Activated naive CD8-positive, alpha-beta T cell treated with anti-CD3 and anti-CD28 coated beads for 36 hours (primary cell): ENCODE results near the gene CCDC169. TPM values are rescaled to one million over a fixed set of nuclear protein-coding genes. Genes with fewer than 3 reads are reported as not detected.

Experiments used
- DNase-seq: peaks from one replicate; pipeline ENCODE4 v3.0.0; 2021
- H3K27ac Mint-ChIP-seq: one replicate; pipeline ENCODE4 v1.8.0; 2022; ENCODE audit warnings: mild to moderate bottlenecking, moderate library complexity, mixed read lengths
- H3K27me3 Mint-ChIP-seq: one replicate; pipeline ENCODE4 v1.8.0; 2022; ENCODE audit warnings: mild to moderate bottlenecking, mixed read lengths
- H3K36me3 Mint-ChIP-seq: one replicate; pipeline ENCODE4 v1.8.0; 2021; ENCODE audit warnings: mild to moderate bottlenecking, mixed read lengths
- H3K4me1 Mint-ChIP-seq: one replicate; pipeline ENCODE4 v1.8.0; 2021; ENCODE audit warnings: mixed read lengths
- H3K4me3 Mint-ChIP-seq: one replicate; pipeline ENCODE4 v1.8.0; 2022; ENCODE audit warnings: mild to moderate bottlenecking, moderate library complexity, mixed read lengths
- H3K9me3 Mint-ChIP-seq: one replicate; pipeline ENCODE4 v1.8.0; 2022; ENCODE audit warnings: mixed read lengths
- total RNA-seq, 2 experiments: library from RNA; stranded (reverse); gene quantifications; one replicate each; pipeline ENCODE4 v1.2.3, GENCODE V29; 2021

The CCDC169 gene
- total RNA-seq, 2 experiments from 2014 or later, result 0.28 TPM; not detected in 1

GRCh38 chr13:36224730-36225129 lies 72.9 kb downstream of the CCDC169 start:
- no peak for DNase-seq
- no peak overlapping the region for H3K27ac Mint-ChIP-seq
- peaks cover 10% of the 10 kb centered on the region for H3K9me3 Mint-ChIP-seq
- peaks cover 2% of the 10 kb centered on the region for H3K36me3 Mint-ChIP-seq
- H3K4me3 Mint-ChIP-seq, result no peak overlapping the region
- H3K27me3 Mint-ChIP-seq, result no peaks in the 10 kb centered on the region
- H3K4me1 Mint-ChIP-seq, result no peaks in the 10 kb centered on the region

GRCh38 chr13:36219883-36220282 lies 77.7 kb downstream of the CCDC169 start:
- Mint-ChIP-seq H3K4me1 (no peaks in the 10 kb centered on the region), H3K9me3 (peaks cover 9% of the 10 kb centered on the region), H3K4me3 (no peak overlapping the region), H3K27ac (no peak overlapping the region), H3K27me3 (no peaks in the 10 kb centered on the region), H3K36me3 (peaks cover 1% of the 10 kb centered on the region)
- no peak for DNase-seq

- Mint-ChIP-seq H3K9me3 (peaks cover 1% of the 10 kb centered on the region), H3K4me3 (no peak overlapping the region), H3K27me3 (no peaks in the 10 kb centered on the region), H3K27ac (no peak overlapping the region), H3K4me1 (no peaks in the 10 kb centered on the region), H3K36me3 (no peaks in the 10 kb centered on the region)
- no peak for DNase-seq
These were observed 80.2 kb downstream of the CCDC169 start for GRCh38 chr13:36217456-36217855.

GRCh38 chr13:36214163-36214921 lies 83.3 kb downstream of the CCDC169 start, which contains the start of gene SOHLH2:
SOHLH2 (minus strand) TSS chr13:36214556; CDS start chr13:36214526, 30 bp downstream.
- peaks cover 13% of the 10 kb centered on the region for H3K27me3 Mint-ChIP-seq
- no peak within 1 kb of the TSS for H3K27ac Mint-ChIP-seq
- no peak within 1 kb of the TSS for H3K4me3 Mint-ChIP-seq
- no peak for DNase-seq
- no peaks in the 10 kb centered on the region for H3K36me3 Mint-ChIP-seq
- no peaks in the 10 kb centered on the region for H3K4me1 Mint-ChIP-seq
- peaks cover 1% of the 10 kb centered on the region for H3K9me3 Mint-ChIP-seq

GRCh38 chr13:36212789-36213188 lies 84.8 kb downstream of the CCDC169 start:
- Mint-ChIP-seq H3K36me3 (no peaks in the 10 kb centered on the region), H3K27me3 (peaks cover 21% of the 10 kb centered on the region), H3K9me3 (peaks cover 1% of the 10 kb centered on the region), H3K4me3 (no peak overlapping the region), H3K4me1 (no peaks in the 10 kb centered on the region), H3K27ac (no peak overlapping the region)
- no peak for DNase-seq

GRCh38 chr13:36211567-36211966 lies 86.0 kb downstream of the CCDC169 start:
- H3K27ac Mint-ChIP-seq, result no peak overlapping the region
- H3K4me3 Mint-ChIP-seq, result no peak overlapping the region
- H3K36me3 Mint-ChIP-seq, result no peaks in the 10 kb centered on the region
- peaks cover 1% of the 10 kb centered on the region for H3K9me3 Mint-ChIP-seq
- H3K27me3 Mint-ChIP-seq, result peaks cover 21% of the 10 kb centered on the region
- no peak for DNase-seq
- H3K4me1 Mint-ChIP-seq, result no peaks in the 10 kb centered on the region

- Mint-ChIP-seq H3K4me3 (no peak overlapping the region), H3K9me3 (peaks cover 1% of the 10 kb centered on the region), H3K4me1 (no peaks in the 10 kb centered on the region), H3K27ac (no peak overlapping the region), H3K27me3 (peaks cover 21% of the 10 kb centered on the region), H3K36me3 (no peaks in the 10 kb centered on the region)
- DNase-seq, result no peak
These were observed 86.9 kb downstream of the CCDC169 start for GRCh38 chr13:36210738-36211137.

GRCh38 chr13:36207672-36208071 lies 89.9 kb downstream of the CCDC169 start:
- Mint-ChIP-seq H3K4me3 (no peak overlapping the region), H3K36me3 (no peaks in the 10 kb centered on the region), H3K27ac (no peak overlapping the region), H3K27me3 (peaks cover 21% of the 10 kb centered on the region), H3K9me3 (no peaks in the 10 kb centered on the region), H3K4me1 (no peaks in the 10 kb centered on the region)
- no peak for DNase-seq

GRCh38 chr13:36193151-36193855 lies 104.3 kb downstream of the CCDC169 start:
- H3K27ac Mint-ChIP-seq, result no peak overlapping the region
- no peaks in the 10 kb centered on the region for H3K27me3 Mint-ChIP-seq
- H3K4me1 Mint-ChIP-seq, result no peaks in the 10 kb centered on the region
- no peaks in the 10 kb centered on the region for H3K36me3 Mint-ChIP-seq
- no peaks in the 10 kb centered on the region for H3K9me3 Mint-ChIP-seq
- no peak overlapping the region for H3K4me3 Mint-ChIP-seq
- no peak for DNase-seq

- no peaks in the 10 kb centered on the region for H3K9me3 Mint-ChIP-seq
- no peaks in the 10 kb centered on the region for H3K36me3 Mint-ChIP-seq
- no peak for DNase-seq
- H3K4me3 Mint-ChIP-seq, result no peak overlapping the region
- H3K27ac Mint-ChIP-seq, result no peak overlapping the region
- no peaks in the 10 kb centered on the region for H3K27me3 Mint-ChIP-seq
- no peaks in the 10 kb centered on the region for H3K4me1 Mint-ChIP-seq
These were observed 105.4 kb downstream of the CCDC169 start for GRCh38 chr13:36192166-36192565.

- Mint-ChIP-seq H3K27me3 (no peaks in the 10 kb centered on the region), H3K9me3 (no peaks in the 10 kb centered on the region), H3K36me3 (no peaks in the 10 kb centered on the region)
These were observed 106.8 kb downstream of the CCDC169 start for GRCh38 chr13:36190771-36191170.

GRCh38 chr13:36188441-36188840 lies 109.2 kb downstream of the CCDC169 start:
- H3K27me3 Mint-ChIP-seq, result no peaks in the 10 kb centered on the region
- H3K27ac Mint-ChIP-seq, result no peak overlapping the region
- H3K4me1 Mint-ChIP-seq, result no peaks in the 10 kb centered on the region
- DNase-seq, result no peak
- no peak overlapping the region for H3K4me3 Mint-ChIP-seq
- H3K36me3 Mint-ChIP-seq, result no peaks in the 10 kb centered on the region
- H3K9me3 Mint-ChIP-seq, result no peaks in the 10 kb centered on the region

More at GRCh38 chr13:36190771-36191170, 106.8 kb downstream of the CCDC169 start:
- no peaks in the 10 kb centered on the region for H3K4me1 Mint-ChIP-seq
- H3K4me3 Mint-ChIP-seq, result no peak overlapping the region
- no peak for DNase-seq
- H3K27ac Mint-ChIP-seq, result no peak overlapping the region

- no peaks in the 10 kb centered on the region for H3K4me1 Mint-ChIP-seq
- no peaks in the 10 kb centered on the region for H3K9me3 Mint-ChIP-seq
- H3K4me3 Mint-ChIP-seq, result no peak overlapping the region
- no peak overlapping the region for H3K27ac Mint-ChIP-seq
- no peaks in the 10 kb centered on the region for H3K36me3 Mint-ChIP-seq
- DNase-seq, result no peak
- no peaks in the 10 kb centered on the region for H3K27me3 Mint-ChIP-seq
These were observed 113.7 kb downstream of the CCDC169 start for GRCh38 chr13:36183901-36184300.
